ENCODE results near the gene CYFIP1. TPM values are rescaled to one million over a fixed set of nuclear protein-coding genes. Genes with fewer than 3 reads are reported as not detected.

CYFIP1 gene
- total RNA-seq, 1 donor from 2014 or later, result 116 TPM

- Mint-ChIP-seq H3K4me3 (ENCODE audit: unreplicated experiment) (no peak overlapping the region), H3K36me3 (ENCODE audit: low read depth, unreplicated experiment) (peaks cover 23% of the 10 kb centered on the region), H3K27ac (ENCODE audit: unreplicated experiment) (no peak overlapping the region), H3K9me3 (ENCODE audit: unreplicated experiment) (no peaks in the 10 kb centered on the region), H3K4me1 (ENCODE audit: low read depth, unreplicated experiment) (peaks cover 4% of the 10 kb centered on the region), H3K27me3 (ENCODE audit: low read depth, unreplicated experiment) (no peaks in the 10 kb centered on the region)
- no peak overlapping the region for H3K4me2 ChIP-seq (ENCODE audit: low read length)
- peaks cover 24% of the 10 kb centered on the region for H3K36me3 ChIP-seq (ENCODE audit: insufficient read depth, low read length)
- peaks cover 3% of the 10 kb centered on the region for H3K4me1 ChIP-seq (ENCODE audit: insufficient read depth, low read length)
- TF ChIP-seq CTCF (IDR thresholded peaks at IDR 0.05; ENCODE audit: insufficient read depth, low read depth, low read length), result no peak
- no peak for TF ChIP-seq EZH2 (IDR thresholded peaks at IDR 0.05; ENCODE audit: insufficient read depth, low read length)
- peaks cover 24% of the 10 kb centered on the region for H4K20me1 ChIP-seq (ENCODE audit: insufficient read depth, low read length)
- H3K4me3 ChIP-seq (ENCODE audit: insufficient read depth, low read depth, low read length), result no peak overlapping the region
- H3K9me3 ChIP-seq (ENCODE audit: insufficient read depth, low read depth, low read length), result no peaks in the 10 kb centered on the region
- no peak overlapping the region for H3K27ac ChIP-seq (ENCODE audit: low read depth, low read length)
- no peak overlapping the region for H2AFZ ChIP-seq (ENCODE audit: low read depth, low read length)
- DNase-seq (ENCODE audit: low read depth) (no peak), FAIRE-seq (no peak)
- no peak overlapping the region for H3K9ac ChIP-seq (ENCODE audit: low read length)
- H3K79me2 ChIP-seq (ENCODE audit: insufficient read depth, low read length), result peaks cover 16% of the 10 kb centered on the region
- no peaks in the 10 kb centered on the region for H3K27me3 ChIP-seq (ENCODE audit: insufficient read depth, low read length)
These were observed 43.3 kb downstream of the CYFIP1 start for GRCh38 chr15:22936577-22937472.

GRCh38 chr15:22933641-22934061 is 46.5 kb downstream of the CYFIP1 start:
- peak; percentile 46 for DNase-seq (ENCODE audit: low read depth)
- Mint-ChIP-seq H3K4me3 (ENCODE audit: unreplicated experiment) (no peak overlapping the region), H3K27ac (ENCODE audit: unreplicated experiment) (no peak overlapping the region), H3K36me3 (ENCODE audit: low read depth, unreplicated experiment) (peaks cover 14% of the 10 kb centered on the region), H3K4me1 (ENCODE audit: low read depth, unreplicated experiment) (peaks cover 1% of the 10 kb centered on the region), H3K9me3 (ENCODE audit: unreplicated experiment) (no peaks in the 10 kb centered on the region), H3K27me3 (ENCODE audit: low read depth, unreplicated experiment) (no peaks in the 10 kb centered on the region)
- Histone ChIP-seq H3K4me1 (ENCODE audit: insufficient read depth, low read length) (peaks cover 3% of the 10 kb centered on the region), H3K9me3 (ENCODE audit: insufficient read depth, low read depth, low read length) (no peaks in the 10 kb centered on the region), H3K79me2 (ENCODE audit: insufficient read depth, low read length) (peaks cover 8% of the 10 kb centered on the region), H3K9ac (ENCODE audit: low read length) (peak overlapping the region; percentile 15), H2AFZ (ENCODE audit: low read depth, low read length) (no peak overlapping the region), H4K20me1 (ENCODE audit: insufficient read depth, low read length) (peaks cover 14% of the 10 kb centered on the region), H3K4me2 (ENCODE audit: low read length) (peak overlapping the region; percentile 45), H3K27me3 (ENCODE audit: insufficient read depth, low read length) (no peaks in the 10 kb centered on the region), H3K36me3 (ENCODE audit: insufficient read depth, low read length) (peaks cover 25% of the 10 kb centered on the region), H3K4me3 (ENCODE audit: insufficient read depth, low read depth, low read length) (no peak overlapping the region), H3K27ac (ENCODE audit: low read depth, low read length) (peak overlapping the region; percentile 37)
- FAIRE-seq, result no peak
- no peak for TF ChIP-seq CTCF (IDR thresholded peaks at IDR 0.05; ENCODE audit: insufficient read depth, low read depth, low read length)
- TF ChIP-seq EZH2 (IDR thresholded peaks at IDR 0.05; ENCODE audit: insufficient read depth, low read length), result no peak

Measured in astrocyte (in vitro differentiated cells and primary cell).